ENCODE measurements around the gene OSMR. TPM values are rescaled to one million over a fixed set of nuclear protein-coding genes. Genes with fewer than 3 reads are reported as not detected.

The OSMR gene
- 82.4 TPM for total RNA-seq (2021; ENCODE audit: unreplicated experiment)
- 45.1 TPM for polyA plus RNA-seq (2012; ENCODE audit: insufficient read length)
- percentile 94 among the genes with signal in this experiment for Bru-seq, nascent RNA
- BruChase-seq, experiment 1, labeled RNA remaining after a 2-hour chase: percentile 89 among the genes with signal in this experiment
- BruChase-seq, experiment 2, labeled RNA remaining after a 6-hour chase: percentile 92 among the genes with signal in this experiment
- long read RNA-seq, full-length matches to known transcripts: 6 of 55 reads
- long read RNA-seq, partial matches to known transcripts: 11 of 55 reads
- long read RNA-seq, other reads (novel, unspliced or antisense): 38 of 55 reads

- H3K27ac ChIP-seq (ENCODE audit: low read length): peak within 1 kb of the TSS; percentile 98
- H3K4me3 ChIP-seq (ENCODE audit: low read depth in 2 of 2, low read length in 2 of 2): peak within 1 kb of the TSS; percentile 85 to 99
- BruUV-seq (replicated peaks): no TSS peak
- H3K36me3 ChIP-seq (ENCODE audit: control insufficient read depth, insufficient read depth, low read length): no peaks in the 10 kb centered on the region
- intact Hi-C loops (cut with micrococcal nuclease; ENCODE audit: unreplicated experiment) (loop anchor here (10.0 kb wide), 1 partner anchor 229 kb away; the partner anchor contains the start of gene RICTOR), in situ Hi-C loops (cut with HindIII; ENCODE audit: low pct_unique_long_range_greater_than_20kb, low sequenced_read_pairs) (no loop called here)
- POLR2A ChIA-PET: interaction anchor here (0.7 kb wide), 1 partner anchor 15 kb away, joined by 3 read pairs; no protein-coding TSS in a partner anchor
- DNase-seq (ENCODE audit: low read depth, low spot score): peak; percentile 90
- H3K27me3 ChIP-seq (ENCODE audit: control insufficient read depth, insufficient read depth, low read length): no peaks in the 10 kb centered on the region
- peaks cover 18% of the 10 kb centered on the region for H3K4me1 ChIP-seq (ENCODE audit: control insufficient read depth, insufficient read depth, low read length)
- TF ChIP-seq POLR2AphosphoS5 (IDR thresholded peaks at IDR 0.05; ENCODE audit: low read depth, low read length): peak; percentile 83
- no peak for TF ChIP-seq CTCF (IDR thresholded peaks at IDR 0.05)
- no peak for TF ChIP-seq REST (IDR thresholded peaks at IDR 0.05; ENCODE audit: insufficient read depth in 1 of 2, low read depth in 2 of 2, low read length in 1 of 2)
- TF ChIP-seq SIN3A (IDR thresholded peaks at IDR 0.05; ENCODE audit: borderline replicate concordance, insufficient read depth, low read depth, low read length): peak; percentile 38; the same call in 1 of the 2 replicates
- no peak for TF ChIP-seq TCF7L2 (IDR thresholded peaks at IDR 0.05; ENCODE audit: low read depth, low read length)
- ATAC-seq: peak; percentile 96
- CTCF ChIA-PET: no interaction called here
- no peaks in the 10 kb centered on the region for H3K9me3 ChIP-seq (ENCODE audit: control insufficient read depth, insufficient read depth, low read depth, low read length)
These were observed at the start of gene OSMR for GRCh38 chr5:38845526-38846378. Gene OSMR, plus strand, starts transcription at chr5:38846012. Its CDS starts 23,033 bp downstream, at chr5:38869045.

GRCh38 chr5:38796742-38797108 is 49.1 kb upstream of the OSMR start:
- no peak for DNase-seq (ENCODE audit: low read depth, low spot score)
- BruUV-seq (replicated peaks): no TSS peak
- Histone ChIP-seq H3K4me1 (ENCODE audit: control insufficient read depth, insufficient read depth, low read length) (no peaks in the 10 kb centered on the region), H3K4me3 (ENCODE audit: low read depth in 2 of 2, low read length in 2 of 2) (no peak overlapping the region), H3K9me3 (ENCODE audit: control insufficient read depth, insufficient read depth, low read depth, low read length) (no peaks in the 10 kb centered on the region), H3K27me3 (ENCODE audit: control insufficient read depth, insufficient read depth, low read length) (no peaks in the 10 kb centered on the region), H3K27ac (ENCODE audit: low read length) (peak overlapping the region; percentile 10; the same call in 1 of the 2 replicates), H3K36me3 (ENCODE audit: control insufficient read depth, insufficient read depth, low read length) (no peaks in the 10 kb centered on the region)
- intact Hi-C loops (cut with micrococcal nuclease; ENCODE audit: unreplicated experiment): no loop called here
- TF ChIP-seq POLR2AphosphoS5 (IDR thresholded peaks at IDR 0.05; ENCODE audit: low read depth, low read length): no peak
- TF ChIP-seq REST (IDR thresholded peaks at IDR 0.05; ENCODE audit: insufficient read depth in 1 of 2, low read depth in 2 of 2, low read length in 1 of 2): no peak
- no peak for TF ChIP-seq SIN3A (IDR thresholded peaks at IDR 0.05; ENCODE audit: borderline replicate concordance, insufficient read depth, low read depth, low read length)
- TF ChIP-seq CTCF (IDR thresholded peaks at IDR 0.05): no peak
- no peak for TF ChIP-seq TCF7L2 (IDR thresholded peaks at IDR 0.05; ENCODE audit: low read depth, low read length)
- CTCF ChIA-PET: no interaction called here
- in situ Hi-C loops (cut with HindIII; ENCODE audit: low pct_unique_long_range_greater_than_20kb, low sequenced_read_pairs): no loop called here
- ATAC-seq: no peak
- POLR2A ChIA-PET: no interaction called here
